Endothelial cell of umbilical vein (primary cell): ENCODE measurements around the gene IGFBP4. TPM values are rescaled to one million over a fixed set of nuclear protein-coding genes. Genes with fewer than 3 reads are reported as not detected.

Experiments used
- BruUV-seq: library from RNA; stranded (reverse); fragments of 400-500 nt; replicated peaks from 2 replicates; lab custom pipeline; 2021; lab: Mats Ljungman, UMichigan
- CTCF ChIA-PET: fragments of 300-600, 350-600 bp; sonication (Branson Sonifier 250); formaldehyde crosslinking; loops from one replicate; lab custom pipeline; 2021; ENCODE audit warnings: antibody characterized with exemption, inconsistent platforms; lab: Charles Lee
- POLR2A ChIA-PET: fragments of 300-600, 350-600 bp; sonication (Branson Sonifier 250); formaldehyde crosslinking; loops from one replicate; lab custom pipeline; 2021; ENCODE audit warnings: antibody characterized with exemption, inconsistent platforms; lab: Charles Lee
- DNase-seq: peaks from one replicate; pipeline ENCODE4 v3.0.0-alpha.2; 2011; ENCODE audit warnings: low read depth, low spot score
- FAIRE-seq: peaks from 2 replicates; lab custom pipeline; 2011; peaks lifted over from hg19 to GRCh38; lab: Jason Lieb, UNC
- H2AFZ ChIP-seq: 2 replicates; pipeline ENCODE4 v1.6.0; 2012; ENCODE audit warnings: low read depth, low read length, control low read depth, inconsistent platforms
- H3K27ac ChIP-seq: 2 replicates; pipeline ENCODE4 v1.5.1; 2011; ENCODE audit warnings: low read depth, mild to moderate bottlenecking, control low read depth, low read length, moderate library complexity; ENCODE audit not compliant: insufficient read depth
- H3K27me3 ChIP-seq, 2 experiments: 2 replicates each; pipeline versions ENCODE4 v1.6.0 to v1.6.1; 2011; ENCODE audit warnings: low read length in 2 of 2, mixed read lengths in 1 of 2; ENCODE audit not compliant: control insufficient read depth in 2 of 2, insufficient read depth in 2 of 2
- H3K36me3 ChIP-seq, 2 experiments: 2 replicates in 1 of 2; 3 replicates in 1 of 2; pipeline ENCODE4 v1.5.1; 2011; ENCODE audit warnings: low read length in 2 of 2, mild to moderate bottlenecking in 1 of 2, moderate library complexity in 1 of 2; ENCODE audit not compliant: control insufficient read depth in 2 of 2, insufficient read depth in 2 of 2; ENCODE audit errors: extremely low read depth in 1 of 2
- H3K4me1 ChIP-seq: 3 replicates; pipeline ENCODE4 v1.5.1; 2011; ENCODE audit warnings: mild to moderate bottlenecking, low read length; ENCODE audit not compliant: control insufficient read depth, insufficient read depth; ENCODE audit errors: extremely low read depth
- H3K4me2 ChIP-seq: 2 replicates; pipeline ENCODE4 v1.6.1; 2011; ENCODE audit warnings: low read length, control low read depth, mixed read lengths; ENCODE audit not compliant: insufficient read depth
- H3K4me3 ChIP-seq, 3 experiments: fragments of 200-600 bp in 1 of 3; sonication (generic), shearing (Covaris generic) in 1 of 3; replicated peaks in 1 of 3; 2 replicates each; pipeline ENCODE4 v1.5.1; 2011 to 2016; ENCODE audit warnings: control low read depth in 3 of 3, low read length in 3 of 3, mild to moderate bottlenecking in 2 of 3, inconsistent platforms in 1 of 3, low read depth in 1 of 3, moderate library complexity in 1 of 3; ENCODE audit not compliant: insufficient read depth in 1 of 3
- H3K79me2 ChIP-seq: 2 replicates; pipeline ENCODE4 v1.6.0; 2012; ENCODE audit warnings: low read length, inconsistent platforms; ENCODE audit not compliant: control insufficient read depth, insufficient read depth
- H3K9ac ChIP-seq: replicated peaks from 2 replicates; pipeline ENCODE3; 2011; ENCODE audit warnings: low read length, control low read depth; ENCODE audit not compliant: insufficient read depth; ENCODE audit errors: extremely low read depth
- H3K9me1 ChIP-seq: replicated peaks from 3 replicates; pipeline ENCODE4 v1.6.0; 2011; ENCODE audit warnings: mild to moderate bottlenecking, low read length; ENCODE audit not compliant: control insufficient read depth, insufficient read depth; ENCODE audit errors: extremely low read depth
- H3K9me3 ChIP-seq: replicated peaks from 2 replicates; pipeline ENCODE4 v1.5.1; 2012; ENCODE audit warnings: low read length, inconsistent platforms; ENCODE audit not compliant: control insufficient read depth, insufficient read depth
- H4K20me1 ChIP-seq: replicated peaks from 2 replicates; pipeline ENCODE3; 2011; ENCODE audit warnings: mild to moderate bottlenecking, low read length; ENCODE audit not compliant: control insufficient read depth, insufficient read depth; ENCODE audit errors: extremely low read depth
- CTCF ChIP-seq, 2 donors: IDR thresholded peaks; 1 replicate in 1 of 2; 2 replicates in 1 of 2; pipeline ENCODE4 v1.5.1; 2011; ENCODE audit warnings: low read length in 2 of 2, mild to moderate bottlenecking in 2 of 2, moderate library complexity in 2 of 2, control low read depth in 1 of 2, inconsistent platforms in 1 of 2, low read depth in 1 of 2; ENCODE audit not compliant: insufficient read depth in 1 of 2; ENCODE audit errors: extremely low read depth in 1 of 2
- EZH2 ChIP-seq: IDR thresholded peaks from 2 replicates; pipeline ENCODE4 v1.6.1; 2012; ENCODE audit warnings: borderline replicate concordance, low read depth, mild to moderate bottlenecking, moderate library complexity, low read length, inconsistent platforms; ENCODE audit not compliant: severe bottlenecking
- FOS ChIP-seq: IDR thresholded peaks from 2 replicates; pipeline ENCODE4 v1.6.1; 2011; ENCODE audit warnings: mild to moderate bottlenecking, low read length, moderate library complexity, borderline replicate concordance; ENCODE audit not compliant: insufficient read depth
- GATA2 ChIP-seq: IDR thresholded peaks from 2 replicates; pipeline ENCODE4 v1.7.0; 2011; ENCODE audit warnings: low read depth, mild to moderate bottlenecking, moderate library complexity, mixed read lengths, low read length; ENCODE audit not compliant: insufficient read length, insufficient read depth
- JUN ChIP-seq: IDR thresholded peaks from 2 replicates; pipeline ENCODE4 v1.6.1; 2011; ENCODE audit warnings: borderline replicate concordance, low read depth; ENCODE audit not compliant: insufficient read length, insufficient read depth
- MAX ChIP-seq: IDR thresholded peaks from 2 replicates; pipeline ENCODE4 v1.6.1; 2011; ENCODE audit not compliant: insufficient read depth, insufficient read length
- MYC ChIP-seq: IDR thresholded peaks from one replicate; pipeline ENCODE4 v1.6.1; 2011; ENCODE audit warnings: mild to moderate bottlenecking, low read depth, low read length
- POLR2A ChIP-seq: IDR thresholded peaks from 2 replicates; pipeline ENCODE4 v1.6.1; 2012; ENCODE audit warnings: low read depth, mild to moderate bottlenecking, control low read depth, low read length
- POLR2AphosphoS5 ChIP-seq: IDR thresholded peaks from 2 replicates; pipeline ENCODE4 v1.6.1; 2012; ENCODE audit warnings: low read depth, mild to moderate bottlenecking, control low read depth, low read length, moderate library complexity; ENCODE audit not compliant: insufficient read depth
- dilution Hi-C: fragments of 300-500 bp; cut with MboI; formaldehyde crosslinking; loops from one replicate; pipeline ENCODE4 v1.15.0; 2019; ENCODE audit warnings: low sequenced_read_pairs; ENCODE audit not compliant: extremely low pct_ligation_motif_present
- intact Hi-C: fragments of 100-400 bp; cut with micrococcal nuclease; formaldehyde crosslinking; loops from one replicate; pipeline ENCODE4 v1.10.0; 2022
- polyA plus RNA-seq, 4 experiments: library from polyadenylated mRNA; depleted of rRNA in 3 of 4; stranded (reverse) in 3 of 4; unstranded in 1 of 4; fragments of >200 nt; gene quantifications; 2 replicates each; pipeline versions ENCODE4 v1.2.1 to v1.2.3, GENCODE V29; 2011 to 2012; ENCODE audit warnings: missing spikeins in 1 of 4
- total RNA-seq: library from RNA; stranded (reverse); gene quantifications from 2 replicates; pipeline ENCODE4 v1.2.3, GENCODE V29; 2021

IGFBP4 gene
- total and polyA plus RNA-seq, 2 donors (not counting 3 experiments of a cell fraction or from before 2014, with no cell fraction given) = 377 to 618 TPM

GRCh38 chr17:40468560-40468959, 25.3 kb downstream of the IGFBP4 start:
- no peaks in the 10 kb centered on the region for H4K20me1 ChIP-seq
- H3K9me3 ChIP-seq = no peaks in the 10 kb centered on the region
- intact Hi-C loops (no loop called here), dilution Hi-C loops (no loop called here)
- no peaks in the 10 kb centered on the region for H3K9me1 ChIP-seq
- H3K27me3 ChIP-seq = peaks cover 0 to 10% of the 10 kb centered on the region in 2 experiments
- H3K27ac ChIP-seq = no peak overlapping the region
- no peak for FAIRE-seq
- H3K79me2 ChIP-seq = no peaks in the 10 kb centered on the region
- H3K4me2 ChIP-seq = no peak overlapping the region
- no peak overlapping the region for H3K4me3 ChIP-seq
- CTCF ChIA-PET = interaction anchor here (1.1 kb wide), 1 partner anchor 18 kb away, joined by 3 read pairs; no protein-coding TSS in a partner anchor
- H3K9ac ChIP-seq = no peak overlapping the region
- no peak for DNase-seq
- H3K4me1 ChIP-seq = no peaks in the 10 kb centered on the region
- TF ChIP-seq POLR2AphosphoS5 (no peak), EZH2 (no peak), MAX (no peak), JUN (no peak), MYC (no peak), CTCF (IDR thresholded peaks at IDR 0.05; ENCODE audit: extremely low read depth in 1 of 2, insufficient read depth in 1 of 2, low read depth in 1 of 2, low read length in 2 of 2) (no peak), GATA2 (no peak), FOS (no peak), POLR2A (no peak)
- H2AFZ ChIP-seq = no peak overlapping the region
- no peaks in the 10 kb centered on the region for H3K36me3 ChIP-seq
- POLR2A ChIA-PET = no interaction called here
- no TSS peak for BruUV-seq
